ENCODE data around the gene BSN.

DNA sequence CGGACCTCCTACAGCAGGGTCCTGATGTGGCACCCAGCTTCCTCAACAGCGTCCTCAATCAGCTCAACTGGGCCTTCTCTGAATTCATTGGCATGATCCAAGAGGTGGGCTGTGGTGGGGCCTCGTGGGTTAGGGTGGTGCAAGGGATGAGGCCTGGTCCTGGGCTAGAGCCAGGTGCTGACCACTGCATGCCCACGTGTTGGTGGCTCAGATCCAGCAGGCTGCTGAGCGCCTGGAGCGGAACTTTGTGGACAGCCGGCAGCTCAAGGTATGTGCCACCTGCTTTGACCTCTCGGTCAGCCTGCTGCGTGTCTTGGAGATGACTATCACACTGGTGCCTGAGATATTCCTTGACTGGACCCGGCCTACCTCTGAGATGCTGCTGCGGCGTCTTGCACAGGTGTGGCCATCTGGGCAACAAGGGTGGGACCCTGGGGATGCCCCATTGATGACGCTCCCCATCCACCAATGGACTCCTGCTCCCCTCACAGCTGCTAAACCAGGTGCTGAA, 161.4 kb downstream of the BSN start:
- TF ChIP-seq POLR2A (IDR thresholded peaks at IDR 0.05) = no peak
- TF ChIP-seq, protein P1, sequence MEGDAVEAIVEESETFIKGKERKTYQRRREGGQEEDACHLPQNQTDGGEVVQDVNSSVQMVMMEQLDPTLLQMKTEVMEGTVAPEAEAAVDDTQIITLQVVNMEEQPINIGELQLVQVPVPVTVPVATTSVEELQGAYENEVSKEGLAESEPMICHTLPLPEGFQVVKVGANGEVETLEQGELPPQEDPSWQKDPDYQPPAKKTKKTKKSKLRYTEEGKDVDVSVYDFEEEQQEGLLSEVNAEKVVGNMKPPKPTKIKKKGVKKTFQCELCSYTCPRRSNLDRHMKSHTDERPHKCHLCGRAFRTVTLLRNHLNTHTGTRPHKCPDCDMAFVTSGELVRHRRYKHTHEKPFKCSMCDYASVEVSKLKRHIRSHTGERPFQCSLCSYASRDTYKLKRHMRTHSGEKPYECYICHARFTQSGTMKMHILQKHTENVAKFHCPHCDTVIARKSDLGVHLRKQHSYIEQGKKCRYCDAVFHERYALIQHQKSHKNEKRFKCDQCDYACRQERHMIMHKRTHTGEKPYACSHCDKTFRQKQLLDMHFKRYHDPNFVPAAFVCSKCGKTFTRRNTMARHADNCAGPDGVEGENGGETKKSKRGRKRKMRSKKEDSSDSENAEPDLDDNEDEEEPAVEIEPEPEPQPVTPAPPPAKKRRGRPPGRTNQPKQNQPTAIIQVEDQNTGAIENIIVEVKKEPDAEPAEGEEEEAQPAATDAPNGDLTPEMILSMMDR (IDR thresholded peaks at IDR 0.05) = no peak

All from heart left ventricle (tissue), 13 donors.